Right renal cortex interstitium (tissue), 3 donors: ENCODE measurements around the gene PROX2. TPM values are rescaled to one million over a fixed set of nuclear protein-coding genes. Genes with fewer than 3 reads are reported as not detected.
A peak's percentile ranks its signal among the peaks of the same experiment; 100 is the strongest.

ENCODE experiments used
- DNase-seq, 3 donors: peaks; one replicate each; pipeline ENCODE4 v3.0.0-alpha.2; 2013; ENCODE audit warnings: low read depth in 3 of 3, low spot score in 2 of 3
- polyA plus RNA-seq, 3 donors: library from polyadenylated mRNA; unstranded; fragments of 120-200 nt; gene quantifications; one replicate each; pipeline ENCODE4 v1.2.1, GENCODE V29; 2013; ENCODE audit not compliant: insufficient read length in 3 of 3

The PROX2 gene
- polyA plus RNA-seq, result under 1 TPM; 0.39 to 0.86 (median 0.74) TPM

GRCh38 chr14:74875941-74876913 is at the start of gene PROX2:
TSS of gene PROX2 (minus strand) at chr14:74876145. CDS start at chr14:74863834, 12,311 bp downstream.
- DNase-seq, result no peak

DNA sequence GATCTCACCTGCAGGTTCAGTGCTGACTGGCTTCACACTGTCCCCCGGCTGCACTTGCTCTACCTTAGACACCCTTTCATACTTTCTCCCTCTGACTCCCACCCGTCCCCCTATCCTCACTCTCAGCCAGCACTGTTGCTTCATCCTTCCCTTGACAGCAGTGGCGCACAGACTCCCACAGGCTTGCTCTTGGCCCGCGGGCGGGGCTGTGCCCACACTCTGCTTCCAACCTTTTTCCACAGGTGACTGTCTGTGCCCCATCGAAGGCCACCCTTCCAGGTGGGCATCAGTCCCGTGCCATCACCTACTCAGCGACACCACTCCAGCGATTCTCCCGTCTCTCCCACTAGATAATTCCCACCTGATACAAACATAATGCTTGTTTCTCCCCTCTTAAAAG is 48.1 kb upstream of the PROX2 start:
- no peak for DNase-seq

DNA sequence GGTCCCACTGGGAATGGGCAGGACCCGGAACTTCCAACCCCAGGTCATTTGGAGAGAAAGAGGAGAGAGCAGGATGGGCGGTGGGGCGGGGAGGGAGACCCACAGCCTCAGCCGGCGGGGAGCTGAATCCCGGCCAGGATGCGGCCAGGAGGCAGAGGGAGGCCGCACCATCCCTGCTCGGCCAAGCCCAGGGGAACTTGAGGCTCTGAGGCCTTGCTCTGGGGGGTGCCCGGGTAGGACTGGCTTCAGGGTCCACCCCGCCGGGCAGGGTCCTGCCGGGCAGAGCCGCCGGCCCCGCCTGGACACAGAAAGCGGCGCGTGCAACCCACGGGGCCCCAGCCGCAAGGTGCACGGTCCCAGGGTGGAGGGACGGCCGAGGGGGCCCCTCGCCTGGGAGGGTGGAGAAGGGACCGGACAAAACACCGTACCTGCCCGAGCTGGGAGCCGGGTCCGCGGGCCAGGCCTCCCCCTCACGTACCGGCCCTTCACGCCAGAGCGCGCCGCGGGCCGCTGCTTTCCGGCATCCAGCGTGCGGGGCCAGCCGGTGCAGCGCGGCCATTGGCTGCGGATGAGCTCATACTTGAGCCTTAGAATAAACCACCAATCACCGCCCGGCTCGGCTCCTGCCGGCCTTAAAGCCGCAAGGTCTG is 46.9 kb upstream of the PROX2 start, which contains the start of gene RPS6KL1:
Gene RPS6KL1, minus strand, starts transcription at position 509 of the 650 bp plus-strand sequence. CDS start 1,719 bp downstream, outside the sequence.
- DNase-seq, result peak in 1 of 3 donors; percentile 72

DNA sequence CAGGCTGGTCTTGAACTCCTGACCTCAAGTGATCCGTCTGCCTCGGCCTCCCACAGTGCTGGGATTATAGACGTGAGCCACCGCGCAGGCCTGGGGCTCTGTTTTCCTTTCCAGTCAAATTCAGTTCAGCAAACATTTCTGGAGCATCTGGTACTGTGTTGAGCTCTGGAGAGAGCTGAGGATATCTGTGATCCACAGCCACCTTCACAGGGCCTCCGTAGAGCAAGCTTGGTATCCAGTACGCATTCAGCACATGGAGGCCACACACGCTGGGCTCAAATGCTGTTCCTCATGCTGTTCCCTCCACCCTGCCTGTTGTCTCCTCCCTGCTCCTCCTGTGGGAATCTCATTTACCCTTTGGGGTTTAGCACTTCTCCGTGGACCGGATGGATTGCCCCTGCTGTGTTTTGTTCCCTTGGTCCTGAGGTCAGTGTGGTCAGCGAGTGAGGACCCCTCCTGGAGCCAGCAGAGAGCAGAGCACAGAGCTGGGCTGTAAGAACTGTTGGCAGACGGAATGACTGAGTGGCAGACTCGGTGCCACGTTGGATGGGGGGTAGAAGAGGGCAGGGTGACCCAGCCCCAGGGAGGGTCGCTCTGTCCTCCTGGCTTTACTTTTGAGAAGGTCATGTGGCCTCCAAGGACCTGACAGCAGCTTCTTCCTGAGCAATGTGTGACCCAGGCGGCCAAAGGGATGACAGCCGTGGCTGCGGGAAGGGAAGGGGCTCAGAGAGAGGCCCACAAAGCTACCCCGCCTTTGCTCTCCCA is 46.2 kb upstream of the PROX2 start:
- DNase-seq, result no peak

GRCh38 chr14:74921053-74921620 is 45.2 kb upstream of the PROX2 start:
- DNase-seq, result no peak

- no peak for DNase-seq
Observed at GRCh38 chr14:74920281-74920680, 44.3 kb upstream of the PROX2 start.

GRCh38 chr14:74919421-74920165 is 43.6 kb upstream of the PROX2 start:
- no peak for DNase-seq

GRCh38 chr14:74918380-74918779 is 42.4 kb upstream of the PROX2 start:
- DNase-seq, result no peak

GRCh38 chr14:74917646-74918081 is 41.7 kb upstream of the PROX2 start:
- no peak for DNase-seq

DNA sequence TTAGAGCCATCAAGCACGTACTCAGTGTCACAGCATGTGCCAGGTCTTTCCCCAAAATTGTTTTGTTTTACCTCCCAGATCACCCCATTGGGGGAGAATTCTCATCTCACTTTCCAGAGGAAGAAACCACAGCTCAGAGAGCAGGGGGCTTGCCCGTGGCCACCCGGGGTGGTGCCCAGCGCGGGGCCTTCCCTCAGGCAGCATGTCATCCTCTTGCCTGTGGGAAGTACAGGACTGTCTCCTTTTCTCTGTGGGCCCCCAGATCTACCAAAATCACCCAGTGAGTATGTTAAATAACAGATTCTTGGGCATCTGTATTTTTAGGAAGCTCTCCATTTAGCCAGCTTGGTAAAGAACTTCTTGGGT is 41.2 kb upstream of the PROX2 start:
- DNase-seq, result no peak

- no peak for DNase-seq
Observed at GRCh38 chr14:74915826-74916225, 39.9 kb upstream of the PROX2 start.

- no peak for DNase-seq
Observed at GRCh38 chr14:74915426-74915825, 39.5 kb upstream of the PROX2 start.

GRCh38 chr14:74913986-74914573 is 38.1 kb upstream of the PROX2 start:
- DNase-seq, result peak in 1 of 3 donors; percentile 54

GRCh38 chr14:74913393-74913910 is 37.5 kb upstream of the PROX2 start:
- no peak for DNase-seq

GRCh38 chr14:74912801-74913200 is 36.9 kb upstream of the PROX2 start:
- no peak for DNase-seq

- DNase-seq, result no peak
Observed at GRCh38 chr14:74912111-74912510, 36.2 kb upstream of the PROX2 start.

DNA sequence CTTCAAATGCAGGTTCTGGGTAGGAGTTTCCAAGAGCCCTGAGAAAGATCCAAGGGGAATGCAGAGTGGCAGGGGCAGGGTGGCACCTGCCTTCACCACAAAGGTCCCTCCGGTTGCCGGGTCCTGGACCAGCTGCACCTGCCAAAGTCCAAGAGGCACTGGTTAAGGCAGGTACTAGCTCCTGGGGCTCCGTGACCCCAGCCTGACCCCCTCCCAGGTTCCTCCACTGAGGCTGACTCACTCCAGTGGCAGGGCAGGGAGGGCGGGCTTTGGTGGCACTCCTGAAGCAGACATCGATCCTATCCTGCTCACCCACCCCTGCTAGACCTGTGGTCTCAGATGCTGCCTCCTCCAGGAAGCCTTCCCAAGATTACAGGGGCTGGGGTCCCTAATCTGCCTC is 35.8 kb upstream of the PROX2 start:
- no peak for DNase-seq

DNA sequence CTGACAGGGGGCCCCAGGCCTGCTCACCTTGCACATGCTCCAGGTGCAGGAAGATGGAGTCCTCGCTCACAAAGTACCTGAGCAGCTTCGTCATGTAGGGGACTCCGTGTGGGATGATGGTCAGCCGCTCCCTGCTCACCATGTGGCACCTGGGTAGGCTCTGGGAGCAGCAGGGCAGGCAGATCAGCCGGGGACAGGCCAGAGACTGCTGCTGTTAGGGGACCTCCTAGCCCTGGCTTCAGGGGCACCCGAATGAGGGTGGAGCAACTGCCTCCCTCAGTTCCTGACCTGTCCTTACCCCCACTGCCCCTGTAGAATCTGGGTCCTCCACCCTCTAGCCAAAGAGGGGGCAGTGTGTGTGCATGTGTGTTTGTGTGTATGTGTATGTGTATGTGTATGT is 35.3 kb upstream of the PROX2 start:
- DNase-seq, result no peak

DNA sequence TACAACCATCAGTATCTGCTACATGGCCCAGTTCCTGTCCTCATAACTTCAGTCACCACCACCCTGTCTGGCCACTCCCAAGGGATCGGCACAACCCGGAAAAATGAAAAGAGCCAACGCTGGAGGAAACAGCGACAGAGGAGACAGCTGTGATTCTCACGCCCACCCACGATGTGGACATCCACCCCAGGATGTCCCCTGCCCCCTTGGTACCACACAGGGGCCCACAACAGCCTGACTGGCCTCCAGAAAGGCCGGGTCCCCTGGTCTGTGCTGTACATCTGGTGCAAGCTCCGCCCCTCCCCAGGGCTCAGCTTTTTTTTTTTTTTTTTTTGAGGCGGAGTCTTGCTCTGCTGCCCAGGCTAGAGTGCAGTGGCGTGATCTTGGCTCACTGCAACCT is 34.6 kb upstream of the PROX2 start:
- DNase-seq, result no peak
